Measurements from ENCODE around the gene C5AR2. TPM values are rescaled to one million over a fixed set of nuclear protein-coding genes. Genes with fewer than 3 reads are reported as not detected.
"Not testable (repeated sequence)": the region's sequence is repeated elsewhere in the genome, so short reads cannot be mapped to it uniquely, and the experiment has no call there.

C5AR2 gene
- total RNA-seq, 1 donor from 2014 or later = not detected

DNA sequence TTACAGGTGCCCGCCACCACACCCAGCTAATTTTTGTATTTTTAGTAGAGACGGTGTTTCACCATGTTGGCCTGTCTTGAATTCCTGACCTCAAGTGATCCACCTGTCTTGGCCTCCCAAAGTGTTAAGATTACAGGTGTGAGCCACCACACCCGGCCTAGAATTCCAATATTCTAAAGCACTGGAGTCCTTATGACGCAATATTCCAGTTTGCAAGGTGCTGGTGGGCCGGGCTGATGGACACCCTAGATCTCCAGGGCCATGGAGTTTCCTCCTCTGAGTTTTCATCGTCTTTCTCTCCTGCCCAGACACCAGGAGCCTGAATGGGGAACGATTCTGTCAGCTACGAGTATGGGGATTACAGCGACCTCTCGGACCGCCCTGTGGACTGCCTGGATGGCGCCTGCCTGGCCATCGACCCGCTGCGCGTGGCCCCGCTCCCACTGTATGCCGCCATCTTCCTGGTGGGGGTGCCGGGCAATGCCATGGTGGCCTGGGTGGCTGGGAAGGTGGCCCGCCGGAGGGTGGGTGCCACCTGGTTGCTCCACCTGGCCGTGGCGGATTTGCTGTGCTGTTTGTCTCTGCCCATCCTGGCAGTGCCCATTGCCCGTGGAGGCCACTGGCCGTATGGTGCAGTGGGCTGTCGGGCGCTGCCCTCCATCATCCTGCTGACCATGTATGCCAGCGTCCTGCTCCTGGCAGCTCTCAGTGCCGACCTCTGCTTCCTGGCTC is 8.7 kb downstream of the C5AR2 start:
- no peak for TF ChIP-seq CTCF (conservative IDR thresholded peaks at IDR 0.05)
- Mint-ChIP-seq H3K9me3 (no peaks in the 10 kb centered on the region), H3K4me1 (ENCODE audit: unreplicated experiment) (no peaks in the 10 kb centered on the region), H3K36me3 (no peaks in the 10 kb centered on the region), H3K27me3 (no peaks in the 10 kb centered on the region), H3K27ac (no peak overlapping the region), H3K4me3 (no peak overlapping the region)
- no peak for DNase-seq (ENCODE audit: extremely low spot score, unreplicated experiment)

- no peak for DNase-seq (ENCODE audit: extremely low spot score, unreplicated experiment)
- Mint-ChIP-seq H3K9me3 (no peaks in the 10 kb centered on the region), H3K36me3 (no peaks in the 10 kb centered on the region), H3K27ac (no peak overlapping the region), H3K4me1 (ENCODE audit: unreplicated experiment) (no peaks in the 10 kb centered on the region), H3K27me3 (no peaks in the 10 kb centered on the region), H3K4me3 (no peak overlapping the region)
- no peak for TF ChIP-seq CTCF (conservative IDR thresholded peaks at IDR 0.05)
Measured at GRCh38 chr19:47341734-47342133, 9.8 kb downstream of the C5AR2 start.

- H3K4me3 Mint-ChIP-seq = no peak overlapping the region
- DNase-seq (ENCODE audit: extremely low spot score, unreplicated experiment) = no peak
- no peak overlapping the region for H3K27ac Mint-ChIP-seq
- H3K36me3 Mint-ChIP-seq = no peaks in the 10 kb centered on the region
- H3K9me3 Mint-ChIP-seq = no peaks in the 10 kb centered on the region
- no peaks in the 10 kb centered on the region for H3K27me3 Mint-ChIP-seq
- no peaks in the 10 kb centered on the region for H3K4me1 Mint-ChIP-seq (ENCODE audit: unreplicated experiment)
- no peak for TF ChIP-seq CTCF (conservative IDR thresholded peaks at IDR 0.05)
Measured at GRCh38 chr19:47343194-47343802, 11.3 kb downstream of the C5AR2 start.

DNA sequence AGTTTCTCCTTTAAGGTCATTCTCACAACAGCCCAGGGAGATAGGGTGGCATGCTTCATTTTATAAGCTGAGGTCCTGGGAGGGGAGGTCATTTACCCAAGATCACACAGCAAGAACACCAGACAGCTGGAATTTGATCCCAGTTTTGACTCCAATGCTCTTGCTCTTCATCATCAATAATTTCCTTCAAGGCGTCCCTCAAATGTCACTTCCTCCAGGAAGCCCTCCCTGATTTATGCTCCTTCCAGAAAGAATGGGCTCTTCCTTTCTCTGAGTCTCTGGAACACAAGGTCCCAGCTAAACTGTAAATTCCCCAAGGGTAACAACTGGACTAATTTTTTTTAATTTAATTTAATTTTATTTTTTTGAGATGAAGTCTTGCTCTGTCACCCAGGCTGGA is 12.4 kb downstream of the C5AR2 start:
- no peak for TF ChIP-seq CTCF (conservative IDR thresholded peaks at IDR 0.05)
- Mint-ChIP-seq H3K27me3 (no peaks in the 10 kb centered on the region), H3K4me3 (no peak overlapping the region), H3K27ac (no peak overlapping the region), H3K4me1 (ENCODE audit: unreplicated experiment) (peaks cover 6% of the 10 kb centered on the region), H3K36me3 (peaks cover 5% of the 10 kb centered on the region), H3K9me3 (no peaks in the 10 kb centered on the region)
- no peak for DNase-seq (ENCODE audit: extremely low spot score, unreplicated experiment)

DNA sequence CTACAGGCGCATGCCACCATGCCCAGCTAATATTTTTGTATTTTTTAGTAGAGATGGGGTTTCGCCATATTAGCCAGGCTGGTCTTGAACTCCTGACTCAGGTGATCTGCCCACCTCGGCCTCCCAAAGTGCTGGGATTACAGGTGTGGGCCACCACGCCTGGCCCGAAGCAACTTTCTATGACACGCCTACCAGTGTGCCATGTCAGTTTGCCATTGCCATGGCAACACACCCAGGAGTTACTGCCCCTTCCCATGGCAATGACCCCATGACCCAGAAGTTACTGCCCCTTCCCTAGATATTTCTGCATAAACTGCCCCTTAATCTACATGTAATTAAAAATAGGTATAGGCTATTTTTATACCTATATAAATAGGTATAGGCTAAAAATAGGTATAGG is 14.0 kb downstream of the C5AR2 start:
- not testable (repeated sequence) for H3K27me3 Mint-ChIP-seq; H3K9me3 Mint-ChIP-seq; H3K27ac Mint-ChIP-seq; H3K36me3 Mint-ChIP-seq; DNase-seq (ENCODE audit: extremely low spot score, unreplicated experiment); H3K4me3 Mint-ChIP-seq
- H3K4me1 Mint-ChIP-seq (ENCODE audit: unreplicated experiment) = peaks cover 17% of the 10 kb centered on the region
